Measurements from ENCODE around the gene RFC3. TPM values are rescaled to one million over a fixed set of nuclear protein-coding genes. Genes with fewer than 3 reads are reported as not detected.

Gene RFC3
- total RNA-seq, 1 donor from 2014 or later, result 55.4 TPM

DNA sequence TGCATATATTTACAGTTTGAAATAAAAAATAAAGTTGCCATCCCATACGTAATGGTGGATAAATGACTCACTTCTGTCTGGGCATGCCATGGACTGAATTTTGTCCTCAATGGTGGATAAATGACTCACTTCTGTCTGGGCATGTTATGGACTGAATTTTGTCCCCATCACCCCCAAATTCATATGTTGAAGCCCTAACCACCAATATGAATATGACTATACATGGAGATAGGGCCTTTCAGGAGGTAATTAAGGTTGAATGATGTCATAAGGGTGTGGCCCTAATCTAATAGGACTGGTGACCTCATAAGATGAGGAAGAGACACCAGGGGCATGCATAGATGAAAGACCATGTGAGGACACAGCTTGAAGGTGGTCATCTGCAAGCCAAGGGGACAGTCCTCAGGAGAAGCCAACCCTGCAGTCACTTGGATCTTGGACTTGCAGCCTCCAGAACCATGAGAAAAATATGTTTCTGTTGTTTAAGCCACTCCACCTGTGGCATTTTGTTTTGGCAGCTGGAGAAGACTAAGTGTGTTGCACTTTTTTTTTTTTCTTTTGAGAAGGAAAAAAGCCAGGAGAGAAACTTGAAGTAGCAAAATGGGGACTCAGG, 41.8 kb downstream of the RFC3 start:
- no peak for DNase-seq (ENCODE audit: low spot score)
- Mint-ChIP-seq H3K4me1 (ENCODE audit: low read depth) (no peaks in the 10 kb centered on the region), H3K27ac (no peak overlapping the region), H3K9me3 (no peaks in the 10 kb centered on the region), H3K36me3 (ENCODE audit: low read depth) (peaks cover 6% of the 10 kb centered on the region), H3K27me3 (ENCODE audit: low read depth) (no peaks in the 10 kb centered on the region), H3K4me3 (ENCODE audit: low read depth) (no peak overlapping the region)
- intact Hi-C loops (cut with micrococcal nuclease), result no loop called here

DNA sequence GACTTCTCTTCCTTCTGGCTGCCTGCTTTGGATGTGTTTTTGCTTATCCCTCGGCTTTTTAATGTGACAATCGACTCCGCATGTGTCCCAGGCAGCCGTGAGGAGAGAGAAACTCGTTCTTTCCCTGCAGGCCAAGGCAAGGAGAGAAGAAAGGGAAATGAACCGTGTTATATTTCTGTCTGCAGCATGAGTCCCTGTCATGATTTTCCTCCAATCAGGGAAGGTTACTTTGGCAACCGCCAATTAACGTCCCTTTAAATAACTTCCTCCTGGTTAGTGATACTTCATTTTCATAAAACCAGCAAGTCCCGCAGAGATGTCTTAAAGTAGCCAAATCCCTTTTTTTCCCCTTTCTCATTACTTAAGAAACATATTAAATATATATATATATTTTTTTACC, 42.6 kb downstream of the RFC3 start:
- Mint-ChIP-seq H3K9me3 (no peaks in the 10 kb centered on the region), H3K4me1 (ENCODE audit: low read depth) (no peaks in the 10 kb centered on the region), H3K4me3 (ENCODE audit: low read depth) (no peak overlapping the region), H3K27ac (no peak overlapping the region), H3K36me3 (ENCODE audit: low read depth) (peaks cover 4% of the 10 kb centered on the region), H3K27me3 (ENCODE audit: low read depth) (no peaks in the 10 kb centered on the region)
- DNase-seq (ENCODE audit: low spot score), result no peak
- intact Hi-C loops (cut with micrococcal nuclease), result no loop called here

DNA sequence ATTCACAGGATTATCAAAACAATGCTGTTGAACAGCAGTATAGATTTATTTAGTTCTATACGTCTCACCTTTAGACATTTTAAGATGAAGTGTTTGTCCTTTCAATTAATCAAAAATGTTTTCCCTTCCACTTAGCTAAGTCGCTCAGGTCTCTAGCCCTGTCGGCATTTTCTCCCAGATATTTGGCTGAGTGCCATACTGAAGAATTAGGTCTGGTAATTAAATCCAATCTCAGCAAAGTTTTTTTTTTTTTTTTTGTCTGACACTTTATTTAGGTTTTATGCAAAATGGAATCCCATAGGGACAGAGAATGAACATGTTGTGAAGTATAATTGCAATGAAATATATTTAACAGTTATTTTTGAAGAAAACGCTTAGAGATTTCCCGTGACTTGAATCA, 44.1 kb downstream of the RFC3 start:
- H3K9me3 Mint-ChIP-seq, result no peaks in the 10 kb centered on the region
- DNase-seq (ENCODE audit: low spot score), result no peak
- H3K27ac Mint-ChIP-seq, result no peak overlapping the region
- no peaks in the 10 kb centered on the region for H3K4me1 Mint-ChIP-seq (ENCODE audit: low read depth)
- no peak overlapping the region for H3K4me3 Mint-ChIP-seq (ENCODE audit: low read depth)
- H3K27me3 Mint-ChIP-seq (ENCODE audit: low read depth), result no peaks in the 10 kb centered on the region
- intact Hi-C loops (cut with micrococcal nuclease), result no loop called here
- no peaks in the 10 kb centered on the region for H3K36me3 Mint-ChIP-seq (ENCODE audit: low read depth)

DNA sequence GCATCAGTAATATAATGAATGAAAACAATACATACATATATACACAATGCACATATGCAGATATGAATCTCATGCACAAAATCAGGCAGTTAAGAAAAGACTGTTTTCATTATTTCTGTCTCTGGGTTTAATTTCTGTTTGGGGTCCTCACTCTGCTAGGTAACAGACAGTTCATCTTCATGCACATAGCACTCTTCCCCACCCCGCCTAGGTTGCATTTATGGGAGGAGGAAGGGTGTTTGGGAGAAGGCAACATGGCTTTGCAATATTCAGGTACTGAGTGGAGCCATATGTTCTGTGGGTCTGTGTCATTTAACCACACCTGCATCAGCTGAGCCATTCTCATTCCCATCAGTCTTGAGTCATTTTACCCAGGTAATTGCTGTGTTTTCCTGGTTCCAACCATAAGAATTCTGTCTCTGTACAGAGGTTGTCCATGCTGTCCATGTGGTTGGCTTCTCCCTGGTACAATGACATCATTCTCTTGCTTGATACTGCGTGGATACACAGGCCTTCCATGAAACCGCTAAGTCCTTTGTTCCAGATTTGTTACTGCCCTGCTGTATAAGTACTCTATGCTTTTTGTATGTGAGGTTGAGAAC, 45.3 kb downstream of the RFC3 start:
- intact Hi-C loops (cut with micrococcal nuclease), result no loop called here
- Mint-ChIP-seq H3K9me3 (no peaks in the 10 kb centered on the region), H3K4me1 (ENCODE audit: low read depth) (no peaks in the 10 kb centered on the region), H3K4me3 (ENCODE audit: low read depth) (no peak overlapping the region), H3K27ac (no peak overlapping the region), H3K27me3 (ENCODE audit: low read depth) (no peaks in the 10 kb centered on the region), H3K36me3 (ENCODE audit: low read depth) (no peaks in the 10 kb centered on the region)
- DNase-seq (ENCODE audit: low spot score), result no peak

DNA sequence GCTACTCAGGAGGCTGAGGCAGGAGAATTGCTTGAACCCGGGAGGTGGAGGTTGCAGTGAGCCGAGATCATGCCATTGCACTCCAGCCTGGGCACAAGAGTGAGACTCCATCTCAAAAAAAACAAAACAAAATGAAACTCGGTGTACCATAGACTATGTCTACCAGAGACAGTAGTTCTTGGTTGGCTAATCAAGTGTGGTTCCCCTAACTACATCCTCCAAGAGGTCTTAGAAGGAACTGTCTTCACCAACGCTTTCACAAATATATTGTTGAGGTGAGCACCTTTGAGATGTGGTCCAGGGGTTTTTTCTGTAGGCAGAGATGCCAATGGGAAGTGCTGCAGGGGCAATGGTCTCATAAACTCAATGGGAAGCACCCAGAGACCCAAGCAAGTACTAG, 48.0 kb downstream of the RFC3 start:
- no peak overlapping the region for H3K4me3 Mint-ChIP-seq (ENCODE audit: low read depth)
- H3K27ac Mint-ChIP-seq, result no peak overlapping the region
- DNase-seq (ENCODE audit: low spot score), result no peak
- peaks cover 2% of the 10 kb centered on the region for H3K4me1 Mint-ChIP-seq (ENCODE audit: low read depth)
- no peaks in the 10 kb centered on the region for H3K9me3 Mint-ChIP-seq
- no peaks in the 10 kb centered on the region for H3K36me3 Mint-ChIP-seq (ENCODE audit: low read depth)
- H3K27me3 Mint-ChIP-seq (ENCODE audit: low read depth), result no peaks in the 10 kb centered on the region
- intact Hi-C loops (cut with micrococcal nuclease), result no loop called here

DNA sequence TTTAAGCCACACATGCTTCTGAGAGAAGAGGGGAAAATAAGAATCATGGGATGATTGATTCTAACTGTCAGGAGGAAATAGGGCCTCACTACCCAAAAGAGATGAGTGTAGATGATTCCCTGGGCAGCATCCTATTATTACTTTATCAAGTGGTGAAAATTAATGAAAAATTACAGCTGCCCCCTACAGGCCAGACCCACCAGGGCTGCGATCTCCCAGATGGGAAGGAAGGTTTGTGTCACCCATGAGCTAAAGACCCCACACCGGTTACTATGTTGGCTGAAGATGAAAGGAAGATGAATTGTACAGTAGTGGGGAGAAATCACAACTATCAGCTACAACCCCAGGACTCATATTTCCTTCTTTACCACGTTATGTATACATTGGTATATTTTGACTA, 49.5 kb downstream of the RFC3 start:
- DNase-seq (ENCODE audit: low spot score), result no peak
- no peaks in the 10 kb centered on the region for H3K27me3 Mint-ChIP-seq (ENCODE audit: low read depth)
- H3K27ac Mint-ChIP-seq, result no peak overlapping the region
- H3K36me3 Mint-ChIP-seq (ENCODE audit: low read depth), result no peaks in the 10 kb centered on the region
- peaks cover 2% of the 10 kb centered on the region for H3K4me1 Mint-ChIP-seq (ENCODE audit: low read depth)
- intact Hi-C loops (cut with micrococcal nuclease), result no loop called here
- no peaks in the 10 kb centered on the region for H3K9me3 Mint-ChIP-seq
- H3K4me3 Mint-ChIP-seq (ENCODE audit: low read depth), result no peak overlapping the region

- no peaks in the 10 kb centered on the region for H3K9me3 Mint-ChIP-seq
- H3K36me3 Mint-ChIP-seq (ENCODE audit: low read depth), result no peaks in the 10 kb centered on the region
- H3K27me3 Mint-ChIP-seq (ENCODE audit: low read depth), result no peaks in the 10 kb centered on the region
- peaks cover 2% of the 10 kb centered on the region for H3K4me1 Mint-ChIP-seq (ENCODE audit: low read depth)
- intact Hi-C loops (cut with micrococcal nuclease), result no loop called here
- no peak for DNase-seq (ENCODE audit: low spot score)
- H3K27ac Mint-ChIP-seq, result no peak overlapping the region
- H3K4me3 Mint-ChIP-seq (ENCODE audit: low read depth), result no peak overlapping the region
Measured at GRCh38 chr13:33868343-33868994, 50.5 kb downstream of the RFC3 start.

GRCh38 chr13:33869005-33869404, 51.1 kb downstream of the RFC3 start:
- no peaks in the 10 kb centered on the region for H3K9me3 Mint-ChIP-seq
- intact Hi-C loops (cut with micrococcal nuclease), result no loop called here
- H3K4me1 Mint-ChIP-seq (ENCODE audit: low read depth), result peaks cover 2% of the 10 kb centered on the region
- H3K4me3 Mint-ChIP-seq (ENCODE audit: low read depth), result no peak overlapping the region
- no peaks in the 10 kb centered on the region for H3K27me3 Mint-ChIP-seq (ENCODE audit: low read depth)
- no peaks in the 10 kb centered on the region for H3K36me3 Mint-ChIP-seq (ENCODE audit: low read depth)
- DNase-seq (ENCODE audit: low spot score), result no peak
- H3K27ac Mint-ChIP-seq, result no peak overlapping the region

DNA sequence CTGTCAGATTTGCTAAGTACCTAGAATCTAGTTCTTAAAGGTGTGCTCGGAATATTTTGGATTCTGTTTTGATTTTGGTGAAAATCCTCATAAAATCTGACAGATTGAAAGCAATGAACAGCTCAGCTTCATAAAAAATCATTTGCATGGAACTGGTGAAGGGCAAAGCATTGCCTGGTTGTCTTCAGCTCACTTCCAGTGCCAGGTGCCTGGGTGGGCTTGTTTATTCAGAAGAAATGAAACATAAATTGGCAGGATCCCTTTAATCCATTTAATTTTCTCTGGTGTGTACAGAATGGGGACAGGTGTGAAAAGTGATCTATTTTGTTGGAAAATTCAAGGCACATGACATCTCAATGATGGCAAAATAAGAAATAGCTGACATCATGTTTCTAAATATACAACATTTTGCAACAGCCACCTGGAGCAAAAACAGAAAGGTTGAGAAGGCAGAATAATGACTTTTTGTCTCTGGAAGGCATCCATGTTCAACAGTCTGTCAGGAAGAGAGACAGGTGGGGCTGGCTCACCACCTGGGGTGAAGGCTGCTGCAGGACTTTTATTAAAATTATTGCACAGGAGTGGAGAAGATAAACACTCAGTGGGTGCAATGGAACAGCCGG, 52.2 kb downstream of the RFC3 start:
- Mint-ChIP-seq H3K36me3 (ENCODE audit: low read depth) (no peaks in the 10 kb centered on the region), H3K27ac (no peak overlapping the region), H3K27me3 (ENCODE audit: low read depth) (no peaks in the 10 kb centered on the region), H3K9me3 (no peaks in the 10 kb centered on the region), H3K4me1 (ENCODE audit: low read depth) (peaks cover 2% of the 10 kb centered on the region), H3K4me3 (ENCODE audit: low read depth) (no peak overlapping the region)
- DNase-seq (ENCODE audit: low spot score), result no peak
- intact Hi-C loops (cut with micrococcal nuclease), result no loop called here

DNA sequence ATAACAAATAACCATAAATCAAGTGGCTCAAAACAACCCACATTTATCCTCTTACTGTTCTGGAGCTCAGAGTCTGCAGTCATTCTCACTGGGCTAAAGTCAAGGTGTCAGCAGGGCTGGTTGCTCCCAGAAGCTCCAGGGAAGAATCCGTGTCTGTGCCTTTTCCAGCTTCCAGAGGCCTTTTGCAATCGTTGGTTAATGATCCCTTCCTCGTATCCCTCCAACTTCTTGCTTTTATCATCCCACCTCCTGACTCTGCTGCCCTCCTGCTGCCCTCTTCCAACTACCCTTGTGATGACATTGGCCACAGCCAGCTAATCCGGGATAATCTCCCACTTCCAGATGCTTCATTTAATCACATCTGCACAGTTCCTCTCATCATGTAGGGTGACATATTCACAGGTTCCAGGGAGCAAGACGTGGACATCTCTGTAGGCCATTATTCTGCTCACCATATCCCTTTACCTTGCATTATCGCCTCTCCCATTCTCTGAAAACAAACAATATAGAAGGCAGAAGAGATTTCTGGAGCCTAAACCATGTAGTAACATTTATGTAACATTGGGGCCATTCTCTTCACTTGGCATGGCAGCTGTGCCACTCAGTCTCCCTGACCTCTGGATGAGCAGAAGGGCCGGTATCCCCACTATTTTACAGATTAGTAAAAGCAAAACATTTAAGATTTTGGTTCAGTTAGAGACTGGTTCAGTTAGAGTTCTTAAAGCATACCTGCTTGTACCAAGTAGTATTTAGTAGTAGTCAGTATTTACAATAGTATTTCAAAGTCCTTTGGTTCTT, 53.5 kb downstream of the RFC3 start:
- Mint-ChIP-seq H3K4me3 (ENCODE audit: low read depth) (no peak overlapping the region), H3K4me1 (ENCODE audit: low read depth) (peaks cover 2% of the 10 kb centered on the region), H3K27ac (no peak overlapping the region), H3K27me3 (ENCODE audit: low read depth) (no peaks in the 10 kb centered on the region), H3K36me3 (ENCODE audit: low read depth) (no peaks in the 10 kb centered on the region), H3K9me3 (no peaks in the 10 kb centered on the region)
- DNase-seq (ENCODE audit: low spot score), result no peak
- intact Hi-C loops (cut with micrococcal nuclease), result no loop called here

DNA sequence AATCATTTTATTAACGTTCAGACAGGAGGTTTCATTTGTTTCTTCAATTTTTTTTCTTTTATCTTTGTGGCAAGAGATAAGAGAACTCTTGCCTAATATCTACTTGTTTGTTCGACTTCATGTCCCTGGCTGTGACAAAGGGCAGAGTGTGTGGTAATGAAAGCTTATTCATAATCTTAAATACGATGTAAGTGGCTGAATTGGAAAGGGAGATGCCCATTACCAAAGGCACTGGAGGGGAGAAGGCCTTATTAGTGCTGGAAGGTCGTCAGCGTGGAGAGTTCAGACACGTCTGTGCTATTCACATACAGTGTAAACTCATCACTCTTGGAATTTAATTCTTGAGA, 54.0 kb downstream of the RFC3 start:
- no peak overlapping the region for H3K4me3 Mint-ChIP-seq (ENCODE audit: low read depth)
- no peak for DNase-seq (ENCODE audit: low spot score)
- H3K4me1 Mint-ChIP-seq (ENCODE audit: low read depth), result peaks cover 2% of the 10 kb centered on the region
- no peaks in the 10 kb centered on the region for H3K9me3 Mint-ChIP-seq
- H3K27ac Mint-ChIP-seq, result no peak overlapping the region
- H3K36me3 Mint-ChIP-seq (ENCODE audit: low read depth), result no peaks in the 10 kb centered on the region
- intact Hi-C loops (cut with micrococcal nuclease), result no loop called here
- no peaks in the 10 kb centered on the region for H3K27me3 Mint-ChIP-seq (ENCODE audit: low read depth)

- peaks cover 2% of the 10 kb centered on the region for H3K4me1 Mint-ChIP-seq (ENCODE audit: low read depth)
- DNase-seq (ENCODE audit: low spot score), result no peak
- intact Hi-C loops (cut with micrococcal nuclease), result no loop called here
- H3K27ac Mint-ChIP-seq, result no peak overlapping the region
- no peaks in the 10 kb centered on the region for H3K27me3 Mint-ChIP-seq (ENCODE audit: low read depth)
- no peaks in the 10 kb centered on the region for H3K36me3 Mint-ChIP-seq (ENCODE audit: low read depth)
- no peak overlapping the region for H3K4me3 Mint-ChIP-seq (ENCODE audit: low read depth)
- no peaks in the 10 kb centered on the region for H3K9me3 Mint-ChIP-seq
Measured at GRCh38 chr13:33873251-33873908, 55.4 kb downstream of the RFC3 start.

All from activated T-helper 2 cell treated with anti-CD3 and anti-CD28 coated beads, Interferon-gamma antibody, Interleukin-2, Interleukin-4, amounts not matched to agents 10 μg/mL and 5 μg/mL and 100 μg/mL, durations not matched to agents 14 hours and 24 hours and 36 hours (primary cell).